AG04450 (cell line): ENCODE measurements around the gene SYT12. TPM values are rescaled to one million over a fixed set of nuclear protein-coding genes. Genes with fewer than 3 reads are reported as not detected.
A peak's percentile ranks its signal among the peaks of the same experiment; 100 is the strongest.

Experiments used
- CTCF ChIA-PET: fragments of 300-600, 350-600 bp; formaldehyde crosslinking; extraction: SDS; loops from one replicate; lab custom pipeline; 2022; ENCODE audit warnings: antibody characterized with exemption, inconsistent platforms; lab: Charles Lee
- POLR2A ChIA-PET: fragments of 350-600 bp; formaldehyde crosslinking; extraction: SDS; loops from one replicate; lab custom pipeline; 2021; ENCODE audit warnings: antibody characterized with exemption, inconsistent platforms; lab: Yijun Ruan, JAX
- DNase-seq: peaks from one replicate; pipeline ENCODE4 v3.0.0-alpha.2; 2011; ENCODE audit warnings: low read depth, low spot score
- H3K27ac ChIP-seq: one replicate; pipeline ENCODE4 v1.5.1; 2012; ENCODE audit warnings: low read depth, low read length, control low read depth
- H3K27me3 ChIP-seq: one replicate; pipeline ENCODE4 v1.6.0; 2012; ENCODE audit warnings: low read length; ENCODE audit not compliant: control insufficient read depth, insufficient read depth
- H3K4me3 ChIP-seq: 2 replicates; pipeline ENCODE4 v1.5.1; 2011; ENCODE audit warnings: mild to moderate bottlenecking, low read depth, low read length, control low read depth
- H3K9me3 ChIP-seq: 2 replicates; pipeline ENCODE4 v1.5.1; 2012; ENCODE audit warnings: low read length; ENCODE audit not compliant: control insufficient read depth, insufficient read depth
- CTCF ChIP-seq: IDR thresholded peaks from 2 replicates; pipeline ENCODE4 v1.5.1; 2011; ENCODE audit warnings: low read depth, low read length, control low read depth, inconsistent platforms
- polyA plus RNA-seq: library from polyadenylated mRNA; depleted of rRNA; stranded (reverse); fragments of >200 nt; gene quantifications from 2 replicates; pipeline ENCODE4 v1.2.3, GENCODE V29; 2011

SYT12 gene
- polyA plus RNA-seq, 1 experiment = 0.30 TPM

- H3K9me3 ChIP-seq = no peaks in the 10 kb centered on the region; the same call in 1 of the 2 replicates
- H3K4me3 ChIP-seq = no peak overlapping the region
- no peak overlapping the region for H3K27ac ChIP-seq
- ChIA-PET POLR2A (interaction anchor here (1.2 kb wide), 1 partner anchor 56 kb away, joined by 4 read pairs; no protein-coding TSS in a partner anchor), CTCF (interaction anchor here (0.6 to 1.5 kb wide), 6 partner anchors 19 to 904 kb away, joined by 3 to 7 read pairs (median 3); no protein-coding TSS in a partner anchor)
- no peaks in the 10 kb centered on the region for H3K27me3 ChIP-seq
- TF ChIP-seq CTCF = no peak
- DNase-seq = no peak
Measured at GRCh38 chr11:67052891-67053290, 30.0 kb downstream of the SYT12 start.

DNA sequence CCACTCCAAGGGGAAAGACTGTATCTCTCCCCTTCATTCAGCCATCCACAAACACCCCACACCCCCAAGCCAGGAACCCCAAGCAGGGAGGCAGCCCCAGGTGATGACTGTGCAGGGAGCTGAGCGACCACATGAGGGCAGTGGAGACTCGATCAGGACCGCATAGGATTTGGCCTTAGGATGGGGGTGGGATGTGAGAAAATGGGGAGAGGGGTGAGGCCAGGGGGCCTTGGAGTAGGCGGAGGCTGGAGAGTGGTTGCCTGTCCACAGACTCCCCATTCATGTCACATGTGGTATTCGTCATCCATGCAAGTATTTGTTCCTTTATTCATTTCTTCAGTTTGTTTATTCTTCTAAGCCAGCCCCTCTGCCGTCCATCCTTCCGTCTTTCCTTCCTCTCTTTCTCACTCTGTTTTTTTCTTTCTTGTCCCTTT lies 31.0 kb downstream of the SYT12 start:
- H3K9me3 ChIP-seq = no peaks in the 10 kb centered on the region; the same call in 1 of the 2 replicates
- H3K27ac ChIP-seq = peak overlapping the region; percentile 95
- CTCF ChIA-PET = interaction anchor here (0.8 to 1.5 kb wide), 8 partner anchors 10 to 298 kb away, joined by 3 to 5 read pairs (median 3); no protein-coding TSS in a partner anchor
- H3K27me3 ChIP-seq = no peaks in the 10 kb centered on the region
- DNase-seq = no peak
- H3K4me3 ChIP-seq = no peak overlapping the region
- POLR2A ChIA-PET = interaction anchor here (0.6 to 1.2 kb wide), 3 partner anchors 57 to 595 kb away, joined by 3 to 4 read pairs (median 3); no protein-coding TSS in a partner anchor
- TF ChIP-seq CTCF = peak; percentile 90

- no peaks in the 10 kb centered on the region for H3K27me3 ChIP-seq
- no peak for DNase-seq
- CTCF ChIA-PET = interaction anchor here (0.8 to 1.5 kb wide), 8 partner anchors 10 to 263 kb away, joined by 3 read pairs; no protein-coding TSS in a partner anchor
- no peaks in the 10 kb centered on the region; the same call in 1 of the 2 replicates for H3K9me3 ChIP-seq
- POLR2A ChIA-PET = interaction anchor here (0.6 to 1.2 kb wide), 3 partner anchors 58 to 596 kb away, joined by 3 to 4 read pairs (median 3); no protein-coding TSS in a partner anchor
- peak overlapping the region; percentile 95 for H3K27ac ChIP-seq
- no peak overlapping the region for H3K4me3 ChIP-seq
- TF ChIP-seq CTCF = no peak
Measured at GRCh38 chr11:67054346-67054835, 31.5 kb downstream of the SYT12 start.

DNA sequence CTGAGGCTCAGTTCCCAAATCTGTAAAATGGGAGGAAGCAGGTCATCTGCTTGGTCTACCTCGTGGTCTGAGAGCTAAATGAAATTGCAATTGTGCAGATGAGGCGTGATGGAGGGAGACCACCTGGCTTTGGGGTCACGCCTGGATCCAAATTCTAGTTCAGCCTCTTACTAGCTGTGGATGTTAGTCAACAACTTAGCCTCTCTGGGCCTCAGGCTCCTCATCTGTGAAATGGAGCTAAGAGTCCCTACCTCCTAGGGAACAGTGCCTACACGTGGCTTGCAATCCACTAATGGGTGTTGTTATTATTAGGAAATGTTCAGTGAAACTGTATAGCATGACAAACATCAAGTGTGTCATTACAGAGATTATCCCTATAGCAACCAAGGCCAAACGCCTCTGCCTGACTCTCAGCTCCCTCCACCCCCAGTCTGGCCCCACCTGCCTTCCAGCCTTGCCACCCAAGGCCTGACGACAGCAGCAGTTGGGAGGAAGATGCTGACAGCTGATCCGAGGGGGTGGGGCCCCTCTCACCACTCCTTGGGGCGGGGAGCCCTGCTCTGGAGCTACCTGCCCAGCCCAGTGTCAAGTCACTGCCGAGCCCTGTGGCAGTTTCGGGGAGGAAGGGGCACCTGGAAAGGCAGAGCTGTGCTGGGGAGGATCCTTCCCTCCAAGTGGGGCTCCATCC lies 32.0 kb downstream of the SYT12 start:
- no peaks in the 10 kb centered on the region; the same call in 1 of the 2 replicates for H3K9me3 ChIP-seq
- TF ChIP-seq CTCF = no peak
- CTCF ChIA-PET = interaction anchor here (0.8 to 1.3 kb wide), 4 partner anchors 11 to 263 kb away, joined by 3 to 4 read pairs (median 3); no protein-coding TSS in a partner anchor
- H3K27ac ChIP-seq = peak overlapping the region; percentile 95
- DNase-seq = no peak
- POLR2A ChIA-PET = interaction anchor here (0.6 to 0.7 kb wide), 2 partner anchors 22 to 596 kb away, joined by 3 read pairs; no protein-coding TSS in a partner anchor
- no peaks in the 10 kb centered on the region for H3K27me3 ChIP-seq
- no peak overlapping the region for H3K4me3 ChIP-seq
